WERI-Rb-1 (cell line): ENCODE measurements around the gene DDX54.

Experiments
- DNase-seq: peaks from one replicate; pipeline ENCODE4 v3.0.0-alpha.2; 2020
- H3K27ac ChIP-seq: fragments of 250-450 bp; sonication (Bioruptor Pico); 2 replicates; pipeline ENCODE4 v1.5.1; 2020; ENCODE audit warnings: mild to moderate bottlenecking, moderate library complexity
- H3K27me3 ChIP-seq: fragments of 250-450 bp; sonication (Bioruptor Pico); 2 replicates; pipeline ENCODE4 v1.5.1; 2021; ENCODE audit warnings: mild to moderate bottlenecking, low read depth, moderate library complexity; ENCODE audit not compliant: insufficient read depth, severe bottlenecking
- H3K36me3 ChIP-seq: fragments of 250-450 bp; sonication (Bioruptor Pico); 2 replicates; pipeline ENCODE4 v1.5.1; 2020; ENCODE audit warnings: mild to moderate bottlenecking, moderate library complexity
- H3K4me3 ChIP-seq: 2 replicates; pipeline ENCODE4 v1.5.1; 2011; ENCODE audit warnings: low read depth, mild to moderate bottlenecking, control low read depth, low read length
- H3K9me3 ChIP-seq: fragments of 250-450 bp; sonication (Bioruptor Pico); 2 replicates; pipeline ENCODE4 v1.5.1; 2021; ENCODE audit warnings: mild to moderate bottlenecking, moderate library complexity; ENCODE audit not compliant: severe bottlenecking
- TF ChIP-seq, protein P1 (sequence below): IDR thresholded peaks from 2 replicates; pipeline ENCODE4 v1.5.1; 2011; ENCODE audit warnings: low read depth, mild to moderate bottlenecking, control low read depth, inconsistent platforms, low read length

The DDX54 gene

DNA sequence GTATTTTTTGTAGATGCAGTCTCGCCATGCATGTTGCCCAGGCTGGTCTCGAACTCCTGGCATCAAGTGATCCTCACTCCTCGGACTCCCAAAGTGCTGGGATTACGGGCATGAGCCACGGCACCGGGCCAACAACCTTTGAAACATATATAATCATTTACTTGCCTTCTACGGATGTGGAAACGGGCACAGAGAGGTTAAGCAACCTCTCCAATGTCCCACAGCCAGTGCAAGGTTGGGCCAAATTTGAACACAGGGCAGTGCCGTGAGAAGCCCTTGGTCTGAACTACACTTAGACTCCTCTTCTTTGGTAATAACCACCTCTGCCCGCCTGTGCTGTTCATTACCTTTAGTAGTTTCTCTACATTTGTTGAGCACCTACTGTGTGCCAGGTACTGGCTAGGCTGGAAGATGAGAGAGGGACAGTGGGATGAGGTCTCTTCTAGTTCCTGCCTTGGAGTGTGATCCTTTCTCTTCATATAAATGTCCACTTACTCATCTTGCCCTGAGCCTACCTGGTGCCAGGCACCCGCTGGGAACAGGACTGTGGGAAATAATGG, 2.2 kb downstream of the DDX54 start:
- no peak overlapping the region for H3K4me3 ChIP-seq
- H3K9me3 ChIP-seq = no peaks in the 10 kb centered on the region
- H3K36me3 ChIP-seq = peaks cover 52% of the 10 kb centered on the region
- no peak overlapping the region for H3K27ac ChIP-seq
- TF ChIP-seq, protein P1, sequence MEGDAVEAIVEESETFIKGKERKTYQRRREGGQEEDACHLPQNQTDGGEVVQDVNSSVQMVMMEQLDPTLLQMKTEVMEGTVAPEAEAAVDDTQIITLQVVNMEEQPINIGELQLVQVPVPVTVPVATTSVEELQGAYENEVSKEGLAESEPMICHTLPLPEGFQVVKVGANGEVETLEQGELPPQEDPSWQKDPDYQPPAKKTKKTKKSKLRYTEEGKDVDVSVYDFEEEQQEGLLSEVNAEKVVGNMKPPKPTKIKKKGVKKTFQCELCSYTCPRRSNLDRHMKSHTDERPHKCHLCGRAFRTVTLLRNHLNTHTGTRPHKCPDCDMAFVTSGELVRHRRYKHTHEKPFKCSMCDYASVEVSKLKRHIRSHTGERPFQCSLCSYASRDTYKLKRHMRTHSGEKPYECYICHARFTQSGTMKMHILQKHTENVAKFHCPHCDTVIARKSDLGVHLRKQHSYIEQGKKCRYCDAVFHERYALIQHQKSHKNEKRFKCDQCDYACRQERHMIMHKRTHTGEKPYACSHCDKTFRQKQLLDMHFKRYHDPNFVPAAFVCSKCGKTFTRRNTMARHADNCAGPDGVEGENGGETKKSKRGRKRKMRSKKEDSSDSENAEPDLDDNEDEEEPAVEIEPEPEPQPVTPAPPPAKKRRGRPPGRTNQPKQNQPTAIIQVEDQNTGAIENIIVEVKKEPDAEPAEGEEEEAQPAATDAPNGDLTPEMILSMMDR = no peak
- H3K27me3 ChIP-seq = no peaks in the 10 kb centered on the region
- no peak for DNase-seq

DNA sequence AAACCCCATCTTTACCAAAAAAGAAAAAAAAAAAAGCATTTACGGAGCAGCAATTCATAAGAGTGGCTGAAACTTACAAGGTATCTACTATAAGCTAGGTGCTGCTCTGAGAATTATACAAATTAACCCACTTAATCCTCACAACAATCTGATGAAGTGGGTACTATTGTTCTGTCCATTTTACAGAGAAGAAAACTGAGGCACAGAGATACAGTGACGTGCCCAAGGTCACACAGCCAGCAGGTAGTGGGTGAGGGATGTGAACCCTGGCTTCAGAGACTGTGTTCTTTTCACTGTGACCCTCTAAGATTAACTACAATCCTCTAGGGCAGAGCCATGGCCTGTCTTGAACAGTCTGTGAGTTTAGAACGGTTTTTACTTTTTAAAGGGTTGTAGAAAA, 3.3 kb downstream of the DDX54 start:
- TF ChIP-seq, protein P1 = no peak
- DNase-seq = no peak
- H3K36me3 ChIP-seq = peaks cover 56% of the 10 kb centered on the region
- no peak overlapping the region for H3K4me3 ChIP-seq
- no peaks in the 10 kb centered on the region for H3K9me3 ChIP-seq
- H3K27ac ChIP-seq = no peak overlapping the region
- H3K27me3 ChIP-seq = no peaks in the 10 kb centered on the region

DNA sequence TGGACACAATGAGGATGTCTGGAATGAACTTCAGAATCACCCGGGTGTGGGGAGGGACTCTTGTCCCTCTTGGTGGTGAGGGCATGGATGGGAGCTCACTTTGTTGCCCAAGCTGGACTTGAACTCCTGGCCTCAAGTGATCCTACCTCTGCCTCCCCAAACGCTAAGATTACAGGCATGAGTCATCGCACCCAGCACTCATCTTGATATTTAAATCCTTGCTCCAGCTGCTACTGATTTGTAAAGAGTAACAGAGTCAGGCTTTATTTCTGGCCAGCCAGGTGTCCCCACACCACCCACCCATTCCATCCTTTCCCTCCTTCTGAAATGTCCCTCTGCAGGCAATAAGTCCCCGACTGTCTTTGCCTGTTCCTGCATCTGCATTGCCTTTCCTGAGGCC, 4.9 kb downstream of the DDX54 start:
- H3K4me3 ChIP-seq = no peak overlapping the region
- H3K27me3 ChIP-seq = no peaks in the 10 kb centered on the region
- no peak overlapping the region for H3K27ac ChIP-seq
- DNase-seq = peak; percentile 44
- TF ChIP-seq, protein P1 = no peak
- H3K36me3 ChIP-seq = peaks cover 61% of the 10 kb centered on the region
- no peaks in the 10 kb centered on the region for H3K9me3 ChIP-seq

DNA sequence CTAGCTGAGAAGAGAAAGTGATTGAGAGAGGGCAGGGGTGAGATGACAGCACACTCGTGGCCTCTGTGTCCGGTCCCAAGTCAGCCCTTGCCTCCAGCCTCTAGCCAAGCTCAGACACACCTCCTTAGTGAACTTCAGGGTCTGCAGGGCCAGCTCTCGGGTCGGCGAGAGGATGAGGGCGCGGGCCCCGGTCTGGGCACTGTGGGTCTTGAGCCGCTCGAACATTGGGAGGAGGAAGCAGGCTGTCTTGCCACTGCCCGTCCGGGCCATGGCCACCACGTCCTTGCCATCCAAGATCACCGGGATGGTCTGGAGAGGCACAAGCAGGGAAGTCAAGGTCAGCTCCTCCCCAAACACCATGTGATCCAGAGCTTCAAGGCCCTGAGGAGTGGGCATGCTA, 6.3 kb downstream of the DDX54 start:
- Histone ChIP-seq H3K27me3 (no peaks in the 10 kb centered on the region), H3K9me3 (no peaks in the 10 kb centered on the region), H3K36me3 (peaks cover 69% of the 10 kb centered on the region), H3K4me3 (no peak overlapping the region), H3K27ac (no peak overlapping the region)
- no peak for DNase-seq
- TF ChIP-seq, protein P1 = no peak

DNA sequence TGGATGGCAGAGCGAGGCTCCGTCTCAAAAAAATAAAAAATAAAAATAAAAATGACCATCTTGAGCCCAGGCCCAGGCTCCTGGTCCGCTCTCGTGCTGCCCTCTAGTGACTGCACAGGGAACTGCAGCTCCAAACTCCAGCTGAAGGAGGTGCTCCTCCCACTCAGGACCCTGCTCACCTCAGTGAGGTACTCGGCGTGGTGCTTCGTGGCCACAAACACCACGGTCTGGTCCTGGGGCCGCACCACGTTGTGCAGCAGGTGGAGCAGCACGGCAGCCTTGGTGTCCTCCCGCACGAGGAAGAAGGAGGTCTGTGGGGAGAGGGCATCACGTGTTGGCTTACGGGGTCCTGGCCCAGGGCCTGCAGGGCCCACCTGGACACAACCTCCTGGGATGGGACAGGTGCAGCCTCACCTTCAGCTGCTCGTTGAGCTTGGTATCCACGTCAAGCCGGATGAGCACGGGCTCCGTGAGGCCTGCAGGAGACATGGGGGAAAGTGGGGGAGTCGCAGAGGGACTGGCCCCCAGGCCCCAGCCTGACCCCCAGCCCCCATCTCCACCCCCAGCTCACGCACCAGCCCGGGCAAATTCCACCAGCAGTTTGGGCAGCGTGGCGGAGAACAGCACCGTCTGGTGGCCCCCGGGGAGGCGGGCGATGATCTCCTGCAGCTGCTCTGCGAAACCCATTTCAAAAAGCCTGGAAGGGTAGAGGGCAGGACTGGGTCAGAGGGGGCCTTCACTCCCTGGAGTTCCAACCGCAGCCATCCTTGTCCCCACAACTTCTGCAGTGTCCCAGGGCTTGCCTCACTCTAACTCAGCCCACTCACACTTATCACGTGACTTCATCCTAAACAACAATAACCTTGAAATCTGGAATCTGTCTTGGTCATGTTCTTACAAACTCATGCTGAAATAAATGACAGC, 10.6 kb downstream of the DDX54 start:
- DNase-seq = peak; percentile 76
- Histone ChIP-seq H3K27me3 (no peaks in the 10 kb centered on the region), H3K27ac (no peak overlapping the region), H3K4me3 (no peak overlapping the region), H3K36me3 (peaks cover 93% of the 10 kb centered on the region), H3K9me3 (no peaks in the 10 kb centered on the region)
- TF ChIP-seq, protein P1 = peak; percentile 91
